Activated naive CD4-positive, alpha-beta T cell treated with anti-CD3 and anti-CD28 coated beads, Interleukin-2, amount 50 U/mL, for 24 hours (primary cell): ENCODE measurements around the gene SPINT1.

Source experiments
- H3K27ac Mint-ChIP-seq: one replicate; pipeline ENCODE4 v1.8.0; 2021; ENCODE audit warnings: mild to moderate bottlenecking, mixed read lengths
- H3K27me3 Mint-ChIP-seq: one replicate; pipeline ENCODE4 v1.8.0; 2021; ENCODE audit warnings: mixed read lengths
- H3K36me3 Mint-ChIP-seq: one replicate; pipeline ENCODE4 v1.8.0; 2021; ENCODE audit warnings: mixed read lengths
- H3K4me1 Mint-ChIP-seq: one replicate; pipeline ENCODE4 v1.8.0; 2021; ENCODE audit warnings: mixed read lengths
- H3K4me3 Mint-ChIP-seq: one replicate; pipeline ENCODE4 v1.8.0; 2021; ENCODE audit warnings: mild to moderate bottlenecking, mixed read lengths
- H3K9me3 Mint-ChIP-seq: one replicate; pipeline ENCODE4 v1.8.0; 2021; ENCODE audit warnings: mixed read lengths

SPINT1 gene

GRCh38 chr15:40870716-40871115 lies 26.9 kb downstream of the SPINT1 start:
- Mint-ChIP-seq H3K27me3 (peaks cover 2% of the 10 kb centered on the region), H3K36me3 (no peaks in the 10 kb centered on the region), H3K4me1 (peaks cover 19% of the 10 kb centered on the region), H3K27ac (no peak overlapping the region), H3K4me3 (no peak overlapping the region), H3K9me3 (no peaks in the 10 kb centered on the region)

- no peak overlapping the region for H3K27ac Mint-ChIP-seq
- no peaks in the 10 kb centered on the region for H3K36me3 Mint-ChIP-seq
- peak overlapping the region; percentile 54 for H3K4me3 Mint-ChIP-seq
- peaks cover 2% of the 10 kb centered on the region for H3K27me3 Mint-ChIP-seq
- H3K4me1 Mint-ChIP-seq = peaks cover 19% of the 10 kb centered on the region
- no peaks in the 10 kb centered on the region for H3K9me3 Mint-ChIP-seq
These were observed 28.1 kb downstream of the SPINT1 start for GRCh38 chr15:40871749-40872617.

- no peaks in the 10 kb centered on the region for H3K9me3 Mint-ChIP-seq
- peaks cover 2% of the 10 kb centered on the region for H3K27me3 Mint-ChIP-seq
- peak overlapping the region; percentile 67 for H3K4me3 Mint-ChIP-seq
- H3K27ac Mint-ChIP-seq = no peak overlapping the region
- H3K4me1 Mint-ChIP-seq = peaks cover 19% of the 10 kb centered on the region
- no peaks in the 10 kb centered on the region for H3K36me3 Mint-ChIP-seq
These were observed 29.2 kb downstream of the SPINT1 start for GRCh38 chr15:40872791-40873693.

GRCh38 chr15:40873694-40874561 lies 30.1 kb downstream of the SPINT1 start, which contains the start of gene RHOV:
TSS of gene RHOV (minus strand) at chr15:40874234. CDS start at chr15:40874139, 95 bp downstream.
- peak within 1 kb of the TSS; percentile 82 for H3K4me3 Mint-ChIP-seq
- H3K27me3 Mint-ChIP-seq = peaks cover 2% of the 10 kb centered on the region
- peaks cover 23% of the 10 kb centered on the region for H3K4me1 Mint-ChIP-seq

GRCh38 chr15:40875991-40876730 lies 32.3 kb downstream of the SPINT1 start:
- Mint-ChIP-seq H3K9me3 (no peaks in the 10 kb centered on the region), H3K27ac (no peak overlapping the region), H3K27me3 (peaks cover 2% of the 10 kb centered on the region), H3K4me3 (no peak overlapping the region), H3K36me3 (no peaks in the 10 kb centered on the region), H3K4me1 (peaks cover 24% of the 10 kb centered on the region)

More at GRCh38 chr15:40873694-40874561, 30.1 kb downstream of the SPINT1 start, which contains the start of gene RHOV:
- Mint-ChIP-seq H3K27ac (no peak within 1 kb of the TSS), H3K9me3 (no peaks in the 10 kb centered on the region), H3K36me3 (no peaks in the 10 kb centered on the region)

- Mint-ChIP-seq H3K36me3 (no peaks in the 10 kb centered on the region), H3K9me3 (no peaks in the 10 kb centered on the region), H3K4me1 (peaks cover 11% of the 10 kb centered on the region), H3K4me3 (no peak overlapping the region), H3K27me3 (peaks cover 2% of the 10 kb centered on the region), H3K27ac (no peak overlapping the region)
These were observed 33.8 kb downstream of the SPINT1 start for GRCh38 chr15:40877694-40878093.

- H3K4me1 Mint-ChIP-seq = peaks cover 11% of the 10 kb centered on the region
- no peak overlapping the region for H3K4me3 Mint-ChIP-seq
- peaks cover 2% of the 10 kb centered on the region for H3K27me3 Mint-ChIP-seq
These were observed 34.9 kb downstream of the SPINT1 start for GRCh38 chr15:40878785-40879184.

GRCh38 chr15:40879609-40880008 lies 35.8 kb downstream of the SPINT1 start:
- Mint-ChIP-seq H3K9me3 (no peaks in the 10 kb centered on the region), H3K36me3 (no peaks in the 10 kb centered on the region), H3K4me3 (no peak overlapping the region), H3K4me1 (peaks cover 9% of the 10 kb centered on the region), H3K27me3 (no peaks in the 10 kb centered on the region), H3K27ac (no peak overlapping the region)

More at GRCh38 chr15:40878785-40879184, 34.9 kb downstream of the SPINT1 start:
- no peaks in the 10 kb centered on the region for H3K9me3 Mint-ChIP-seq
- H3K27ac Mint-ChIP-seq = peak overlapping the region; percentile 51
- H3K36me3 Mint-ChIP-seq = no peaks in the 10 kb centered on the region

- Mint-ChIP-seq H3K27me3 (peaks cover 2% of the 10 kb centered on the region), H3K36me3 (no peaks in the 10 kb centered on the region), H3K4me1 (peaks cover 15% of the 10 kb centered on the region), H3K4me3 (no peak overlapping the region), H3K9me3 (no peaks in the 10 kb centered on the region), H3K27ac (no peak overlapping the region)
These were observed 37.5 kb downstream of the SPINT1 start for GRCh38 chr15:40881351-40881750.

- H3K27me3 Mint-ChIP-seq = peaks cover 2% of the 10 kb centered on the region
- H3K9me3 Mint-ChIP-seq = no peaks in the 10 kb centered on the region
- H3K27ac Mint-ChIP-seq = no peak overlapping the region
- H3K36me3 Mint-ChIP-seq = no peaks in the 10 kb centered on the region
- H3K4me3 Mint-ChIP-seq = no peak overlapping the region
- H3K4me1 Mint-ChIP-seq = peaks cover 10% of the 10 kb centered on the region
These were observed 42.7 kb downstream of the SPINT1 start for GRCh38 chr15:40886586-40886985.

GRCh38 chr15:40889112-40889511 lies 45.3 kb downstream of the SPINT1 start:
- no peak overlapping the region for H3K4me3 Mint-ChIP-seq
- no peaks in the 10 kb centered on the region for H3K36me3 Mint-ChIP-seq
- no peak overlapping the region for H3K27ac Mint-ChIP-seq
- H3K4me1 Mint-ChIP-seq = peaks cover 17% of the 10 kb centered on the region
- no peaks in the 10 kb centered on the region for H3K9me3 Mint-ChIP-seq
- H3K27me3 Mint-ChIP-seq = peaks cover 2% of the 10 kb centered on the region

GRCh38 chr15:40891138-40891537 lies 47.3 kb downstream of the SPINT1 start:
- Mint-ChIP-seq H3K4me3 (no peak overlapping the region), H3K4me1 (peaks cover 19% of the 10 kb centered on the region), H3K36me3 (peaks cover 2% of the 10 kb centered on the region), H3K27me3 (no peaks in the 10 kb centered on the region), H3K27ac (no peak overlapping the region), H3K9me3 (no peaks in the 10 kb centered on the region)

- Mint-ChIP-seq H3K4me3 (no peak overlapping the region), H3K4me1 (peaks cover 23% of the 10 kb centered on the region), H3K36me3 (peaks cover 2% of the 10 kb centered on the region), H3K9me3 (no peaks in the 10 kb centered on the region), H3K27me3 (no peaks in the 10 kb centered on the region), H3K27ac (no peak overlapping the region)
These were observed 48.1 kb downstream of the SPINT1 start for GRCh38 chr15:40891810-40892446.

- Mint-ChIP-seq H3K4me3 (no peak overlapping the region), H3K27ac (no peak overlapping the region), H3K9me3 (no peaks in the 10 kb centered on the region), H3K36me3 (peaks cover 2% of the 10 kb centered on the region), H3K4me1 (peaks cover 29% of the 10 kb centered on the region), H3K27me3 (no peaks in the 10 kb centered on the region)
These were observed 48.7 kb downstream of the SPINT1 start for GRCh38 chr15:40892447-40893012.
